ENCODE results near the gene VIPR2.

The VIPR2 gene

DNA sequence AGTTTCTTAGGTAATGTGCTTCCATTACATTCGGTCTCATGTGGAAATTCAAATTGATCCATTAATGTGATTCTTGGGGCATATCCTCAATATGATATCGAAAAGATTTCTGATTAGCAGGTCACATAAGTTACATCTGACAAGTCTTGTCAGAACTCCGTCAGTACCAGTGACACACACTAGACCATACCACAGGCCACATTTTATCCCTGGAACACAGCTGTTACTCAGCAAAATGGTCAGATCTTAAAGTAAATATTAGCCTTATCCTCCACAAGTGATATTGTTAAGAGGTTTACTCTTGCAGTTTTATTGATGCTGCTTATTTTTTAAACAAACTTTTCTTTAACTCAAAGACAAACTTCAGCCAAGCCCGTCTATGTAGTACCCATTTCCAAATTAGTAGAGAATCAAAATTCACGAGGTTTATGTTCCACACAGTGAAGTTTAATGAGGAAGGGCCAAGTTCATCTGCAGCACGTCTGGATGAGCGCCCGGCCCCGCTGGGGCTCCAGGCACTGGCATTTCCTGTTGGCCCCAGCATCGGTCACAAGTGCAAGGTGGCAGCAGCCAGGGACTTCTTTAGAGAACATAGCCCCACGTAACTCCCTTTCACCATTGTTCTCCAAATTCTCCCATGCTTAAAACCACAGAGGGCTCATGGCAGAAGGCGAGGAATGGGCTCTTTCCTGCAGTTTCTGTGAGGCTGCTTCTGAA is 132.2 kb downstream of the VIPR2 start:
- TF ChIP-seq, protein P1, sequence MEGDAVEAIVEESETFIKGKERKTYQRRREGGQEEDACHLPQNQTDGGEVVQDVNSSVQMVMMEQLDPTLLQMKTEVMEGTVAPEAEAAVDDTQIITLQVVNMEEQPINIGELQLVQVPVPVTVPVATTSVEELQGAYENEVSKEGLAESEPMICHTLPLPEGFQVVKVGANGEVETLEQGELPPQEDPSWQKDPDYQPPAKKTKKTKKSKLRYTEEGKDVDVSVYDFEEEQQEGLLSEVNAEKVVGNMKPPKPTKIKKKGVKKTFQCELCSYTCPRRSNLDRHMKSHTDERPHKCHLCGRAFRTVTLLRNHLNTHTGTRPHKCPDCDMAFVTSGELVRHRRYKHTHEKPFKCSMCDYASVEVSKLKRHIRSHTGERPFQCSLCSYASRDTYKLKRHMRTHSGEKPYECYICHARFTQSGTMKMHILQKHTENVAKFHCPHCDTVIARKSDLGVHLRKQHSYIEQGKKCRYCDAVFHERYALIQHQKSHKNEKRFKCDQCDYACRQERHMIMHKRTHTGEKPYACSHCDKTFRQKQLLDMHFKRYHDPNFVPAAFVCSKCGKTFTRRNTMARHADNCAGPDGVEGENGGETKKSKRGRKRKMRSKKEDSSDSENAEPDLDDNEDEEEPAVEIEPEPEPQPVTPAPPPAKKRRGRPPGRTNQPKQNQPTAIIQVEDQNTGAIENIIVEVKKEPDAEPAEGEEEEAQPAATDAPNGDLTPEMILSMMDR (conservative IDR thresholded peaks at IDR 0.05; ENCODE audit: low read length): no peak
- no peak for DNase-seq (ENCODE audit: low read depth)

DNA sequence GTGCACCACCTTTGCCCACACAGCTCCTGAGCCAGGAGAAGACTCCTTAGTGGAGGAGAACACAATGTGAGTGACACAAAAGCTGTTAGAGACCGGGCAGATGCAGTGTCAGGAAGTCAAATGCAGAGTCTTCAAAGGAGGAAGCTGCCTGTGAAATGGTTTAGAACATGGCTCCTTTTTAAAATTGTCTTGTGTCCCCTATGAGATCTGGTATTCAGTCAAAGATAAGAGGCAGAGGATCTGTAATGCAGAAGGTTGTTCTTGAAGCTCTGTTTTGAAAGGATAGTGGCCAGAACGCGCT is 133.0 kb downstream of the VIPR2 start:
- TF ChIP-seq, protein P1 (conservative IDR thresholded peaks at IDR 0.05; ENCODE audit: low read length): no peak
- no peak for DNase-seq (ENCODE audit: low read depth)
- no peak overlapping the region for H3K4me3 ChIP-seq (ENCODE audit: low read length)

More for the DNA sequence above, 132.2 kb downstream of the VIPR2 start:
- no peak overlapping the region for H3K4me3 ChIP-seq (ENCODE audit: low read length)

DNA sequence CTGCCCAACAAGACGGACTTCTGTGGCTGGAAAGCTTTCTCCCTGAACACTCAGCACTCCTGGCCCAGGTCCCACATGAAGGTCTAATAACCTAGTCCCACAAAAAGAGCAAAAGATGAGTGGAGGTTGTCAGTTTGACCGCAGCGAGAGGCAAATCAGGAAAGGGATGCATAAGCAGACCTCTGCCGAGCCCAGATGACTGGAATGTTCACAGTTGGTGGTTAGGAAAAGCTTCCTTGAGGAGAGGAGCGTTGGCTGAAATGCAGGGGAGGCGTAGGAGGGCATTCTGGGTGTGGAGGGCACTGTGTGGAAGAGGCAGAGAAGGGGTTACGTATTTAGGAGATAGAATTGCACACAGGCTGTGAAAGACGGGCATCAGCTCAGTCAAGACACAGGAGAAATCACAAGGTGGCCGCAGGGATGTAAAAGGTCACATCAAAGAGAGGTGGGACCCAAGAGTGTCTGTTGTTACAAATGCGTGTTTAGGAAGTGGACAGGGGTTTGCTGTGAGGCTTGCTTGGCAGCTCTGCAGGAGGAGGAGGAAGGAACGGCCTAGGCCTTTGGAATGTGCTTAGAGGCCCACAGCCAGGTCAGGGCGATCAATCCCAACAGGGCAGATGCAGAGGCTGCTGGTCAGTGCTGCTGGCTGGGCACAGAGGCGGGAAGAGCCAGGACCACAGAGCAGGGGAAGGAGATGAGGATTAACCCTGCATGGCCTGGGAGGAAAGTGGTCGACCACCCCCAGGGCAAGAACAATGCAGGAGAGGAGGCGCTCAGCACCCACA is 133.5 kb downstream of the VIPR2 start:
- TF ChIP-seq, protein P1 (conservative IDR thresholded peaks at IDR 0.05; ENCODE audit: low read length): no peak
- H3K4me3 ChIP-seq (ENCODE audit: low read length): no peak overlapping the region
- DNase-seq (ENCODE audit: low read depth): no peak

- no peak overlapping the region for H3K4me3 ChIP-seq (ENCODE audit: low read length)
- TF ChIP-seq, protein P1 (conservative IDR thresholded peaks at IDR 0.05; ENCODE audit: low read length): no peak
Observed at GRCh38 chr7:159010411-159010810, 134.3 kb downstream of the VIPR2 start.

DNA sequence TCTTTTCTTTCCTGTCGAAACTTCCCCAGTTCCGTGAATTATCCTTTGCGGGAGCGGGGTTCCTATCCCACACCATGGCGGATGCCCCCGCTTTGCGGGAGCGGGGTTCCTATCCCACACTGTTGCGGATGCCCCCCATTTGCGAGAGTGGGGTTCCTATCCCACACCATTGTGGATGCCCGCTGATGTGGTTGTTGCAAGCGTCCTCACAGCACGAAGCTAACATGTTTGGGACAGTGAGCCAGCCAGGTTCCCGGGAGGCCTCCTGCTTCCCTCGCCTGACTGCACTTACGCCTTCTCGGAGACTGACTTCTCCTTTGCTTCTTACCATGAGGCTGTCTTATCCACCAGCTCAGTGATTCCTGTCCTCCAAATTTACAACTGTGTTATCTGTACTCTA is 134.7 kb downstream of the VIPR2 start:
- TF ChIP-seq, protein P1 (conservative IDR thresholded peaks at IDR 0.05; ENCODE audit: low read length): no peak
- no peak overlapping the region for H3K4me3 ChIP-seq (ENCODE audit: low read length)
- DNase-seq (ENCODE audit: low read depth): no peak

More at GRCh38 chr7:159010411-159010810, 134.3 kb downstream of the VIPR2 start:
- no peak for DNase-seq (ENCODE audit: low read depth)

GRCh38 chr7:159008417-159008816 is 136.2 kb downstream of the VIPR2 start:
- TF ChIP-seq, protein P1 (conservative IDR thresholded peaks at IDR 0.05; ENCODE audit: low read length): no peak
- no peak for DNase-seq (ENCODE audit: low read depth)
- H3K4me3 ChIP-seq (ENCODE audit: low read length): no peak overlapping the region

- H3K4me3 ChIP-seq (ENCODE audit: low read length): no peak overlapping the region
- TF ChIP-seq, protein P1 (conservative IDR thresholded peaks at IDR 0.05; ENCODE audit: low read length): no peak
- no peak for DNase-seq (ENCODE audit: low read depth)
Observed at GRCh38 chr7:159007996-159008389, 136.7 kb downstream of the VIPR2 start.

Measured in AG10803 (cell line).